MG63 (cell line): ENCODE results near the gene ACACB. TPM values are rescaled to one million over a fixed set of nuclear protein-coding genes. Genes with fewer than 3 reads are reported as not detected.

ENCODE experiments used
- DNase-seq: peaks from one replicate; pipeline ENCODE4 v3.0.0-alpha.2; 2020
- H3K27me3 ChIP-seq: fragments of 250-450 bp; sonication (Bioruptor Pico); 2 replicates; pipeline ENCODE4 v1.5.1; 2020; ENCODE audit warnings: mild to moderate bottlenecking, moderate library complexity
- H3K36me3 ChIP-seq: fragments of 250-450 bp; sonication (Bioruptor Pico); 2 replicates; pipeline ENCODE4 v1.5.1; 2020; ENCODE audit warnings: mild to moderate bottlenecking, moderate library complexity
- H3K4me3 ChIP-seq: fragments of 250-450 bp; sonication (Bioruptor Pico); 2 replicates; pipeline ENCODE4 v1.5.1; 2020; ENCODE audit warnings: mild to moderate bottlenecking, moderate library complexity
- H3K9me3 ChIP-seq: fragments of 250-450 bp; sonication (Bioruptor Pico); 2 replicates; pipeline ENCODE4 v1.5.1; 2020; ENCODE audit warnings: mild to moderate bottlenecking, moderate library complexity
- total RNA-seq: library from RNA; depleted of rRNA; stranded (reverse); fragments of >200 nt; shearing (Covaris generic); gene quantifications from 2 replicates; pipeline ENCODE4 v1.2.3, GENCODE V29; 2014; ENCODE audit warnings: low replicate concordance

ACACB gene
- total RNA-seq, 1 experiment from 2014 or later = 2.9 TPM

- Histone ChIP-seq H3K9me3 (no peaks in the 10 kb centered on the region), H3K27me3 (no peaks in the 10 kb centered on the region), H3K36me3 (no peaks in the 10 kb centered on the region), H3K4me3 (no peak overlapping the region)
- no peak for DNase-seq
Measured at GRCh38 chr12:109286252-109286651, 169.9 kb downstream of the ACACB start.

GRCh38 chr12:109286652-109287051 lies 170.3 kb downstream of the ACACB start:
- Histone ChIP-seq H3K36me3 (no peaks in the 10 kb centered on the region), H3K27me3 (no peaks in the 10 kb centered on the region), H3K9me3 (no peaks in the 10 kb centered on the region), H3K4me3 (no peak overlapping the region)
- no peak for DNase-seq

DNA sequence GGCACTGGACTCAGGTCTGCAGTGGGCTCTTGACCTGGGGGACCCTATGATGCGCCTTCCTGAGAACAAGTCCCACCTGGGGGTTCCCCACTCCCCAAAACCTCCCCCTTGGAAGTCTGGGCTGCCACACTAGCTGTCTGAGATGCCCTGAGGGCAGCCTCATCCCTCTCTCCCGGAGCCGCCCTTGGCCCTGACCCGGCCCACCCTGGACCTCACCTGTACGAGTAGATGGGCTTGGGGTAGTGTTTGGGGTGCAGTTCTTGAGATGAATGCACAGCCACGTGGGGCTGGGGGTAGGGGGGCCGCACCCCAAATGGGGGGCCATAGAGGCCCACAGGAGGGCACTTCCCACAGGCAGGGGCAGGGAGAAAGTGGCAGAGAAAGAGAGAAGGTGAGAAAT lies 170.8 kb downstream of the ACACB start:
- no peak for DNase-seq
- no peaks in the 10 kb centered on the region for H3K27me3 ChIP-seq
- no peak overlapping the region for H3K4me3 ChIP-seq
- H3K9me3 ChIP-seq = no peaks in the 10 kb centered on the region
- H3K36me3 ChIP-seq = no peaks in the 10 kb centered on the region

DNA sequence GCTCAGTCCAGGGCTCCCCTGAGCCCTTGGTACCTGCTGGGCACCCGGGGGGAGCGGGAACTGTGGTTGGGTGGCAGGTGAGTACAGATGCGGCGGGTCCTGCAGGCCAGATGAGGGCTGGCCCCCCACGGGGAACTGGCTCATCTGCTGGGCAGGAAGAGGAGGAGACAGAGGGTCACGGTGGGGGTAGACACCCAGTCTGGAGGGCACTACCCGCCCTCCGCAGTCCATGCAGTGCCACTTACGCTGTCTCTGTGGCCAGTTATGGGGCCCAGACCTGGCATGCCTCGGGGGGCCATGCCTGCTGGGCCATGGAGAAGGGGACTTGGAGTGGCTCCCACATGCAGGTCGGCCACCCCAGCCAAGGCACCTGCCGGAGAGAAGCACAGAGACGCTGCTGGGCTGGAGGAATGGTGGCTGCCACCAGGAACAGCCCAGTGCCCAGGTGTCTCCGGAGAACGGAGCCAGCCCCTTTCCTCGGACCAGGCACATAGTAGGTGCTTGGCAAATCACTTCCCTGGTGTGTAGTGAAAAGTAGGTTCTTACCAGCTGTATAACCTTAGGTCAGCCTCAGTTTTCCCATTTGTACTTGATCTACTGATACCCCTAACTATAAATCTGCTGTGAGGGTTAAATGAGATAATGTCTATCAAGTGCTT lies 171.6 kb downstream of the ACACB start:
- no peaks in the 10 kb centered on the region for H3K27me3 ChIP-seq
- no peak for DNase-seq
- no peaks in the 10 kb centered on the region for H3K36me3 ChIP-seq
- H3K4me3 ChIP-seq = no peak overlapping the region
- no peaks in the 10 kb centered on the region for H3K9me3 ChIP-seq

DNA sequence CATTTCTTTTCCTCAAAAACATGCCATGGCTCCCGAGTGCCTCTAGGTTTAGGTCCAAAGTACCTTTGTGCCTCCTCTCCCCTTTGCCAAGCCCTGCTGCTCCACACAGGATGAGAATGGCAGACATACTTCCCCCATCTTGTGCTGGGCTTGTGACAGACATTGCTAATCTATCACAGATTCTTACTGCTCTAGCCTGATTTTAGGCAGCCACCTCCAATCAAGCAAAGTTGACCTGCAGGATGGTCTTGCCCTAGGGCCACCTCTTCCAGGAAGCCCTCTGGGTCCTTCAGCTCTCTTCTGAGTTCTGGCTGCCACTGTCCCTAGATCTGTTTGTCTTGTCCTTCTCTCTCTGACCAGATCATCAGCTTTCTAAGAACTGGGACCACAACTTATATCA lies 172.2 kb downstream of the ACACB start:
- Histone ChIP-seq H3K4me3 (no peak overlapping the region), H3K9me3 (no peaks in the 10 kb centered on the region), H3K27me3 (no peaks in the 10 kb centered on the region), H3K36me3 (no peaks in the 10 kb centered on the region)
- DNase-seq = no peak

- DNase-seq = no peak
- Histone ChIP-seq H3K9me3 (no peaks in the 10 kb centered on the region), H3K4me3 (no peak overlapping the region), H3K27me3 (no peaks in the 10 kb centered on the region), H3K36me3 (no peaks in the 10 kb centered on the region)
Measured at GRCh38 chr12:109289004-109289403, 172.6 kb downstream of the ACACB start.

DNA sequence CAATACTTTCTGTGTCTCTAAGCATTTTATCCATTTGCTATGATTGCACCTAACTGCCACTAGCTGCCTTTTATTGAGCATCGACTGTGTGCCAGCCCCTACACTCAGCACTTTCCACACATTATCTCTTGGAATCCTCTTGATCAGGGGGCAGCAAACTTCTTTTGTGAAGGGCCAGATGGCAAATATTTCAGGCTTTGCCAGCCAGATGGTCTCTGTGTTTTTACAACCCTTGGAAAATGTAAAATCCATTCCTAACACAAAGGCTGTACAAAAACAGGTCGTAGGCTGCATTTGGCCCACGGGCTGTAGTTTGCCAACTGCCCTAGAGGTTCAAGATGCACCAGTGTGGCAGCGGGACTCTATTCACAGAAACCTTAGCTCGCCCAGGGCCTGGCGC lies 173.2 kb downstream of the ACACB start:
- no peak for DNase-seq
- Histone ChIP-seq H3K27me3 (no peaks in the 10 kb centered on the region), H3K36me3 (no peaks in the 10 kb centered on the region), H3K9me3 (no peaks in the 10 kb centered on the region), H3K4me3 (no peak overlapping the region)

- DNase-seq = no peak
- Histone ChIP-seq H3K4me3 (no peak overlapping the region), H3K27me3 (no peaks in the 10 kb centered on the region), H3K36me3 (no peaks in the 10 kb centered on the region), H3K9me3 (no peaks in the 10 kb centered on the region)
Measured at GRCh38 chr12:109290061-109290460, 173.7 kb downstream of the ACACB start.

GRCh38 chr12:109291117-109291516 lies 174.7 kb downstream of the ACACB start:
- Histone ChIP-seq H3K36me3 (no peaks in the 10 kb centered on the region), H3K9me3 (no peaks in the 10 kb centered on the region), H3K27me3 (no peaks in the 10 kb centered on the region), H3K4me3 (no peak overlapping the region)
- DNase-seq = no peak

DNA sequence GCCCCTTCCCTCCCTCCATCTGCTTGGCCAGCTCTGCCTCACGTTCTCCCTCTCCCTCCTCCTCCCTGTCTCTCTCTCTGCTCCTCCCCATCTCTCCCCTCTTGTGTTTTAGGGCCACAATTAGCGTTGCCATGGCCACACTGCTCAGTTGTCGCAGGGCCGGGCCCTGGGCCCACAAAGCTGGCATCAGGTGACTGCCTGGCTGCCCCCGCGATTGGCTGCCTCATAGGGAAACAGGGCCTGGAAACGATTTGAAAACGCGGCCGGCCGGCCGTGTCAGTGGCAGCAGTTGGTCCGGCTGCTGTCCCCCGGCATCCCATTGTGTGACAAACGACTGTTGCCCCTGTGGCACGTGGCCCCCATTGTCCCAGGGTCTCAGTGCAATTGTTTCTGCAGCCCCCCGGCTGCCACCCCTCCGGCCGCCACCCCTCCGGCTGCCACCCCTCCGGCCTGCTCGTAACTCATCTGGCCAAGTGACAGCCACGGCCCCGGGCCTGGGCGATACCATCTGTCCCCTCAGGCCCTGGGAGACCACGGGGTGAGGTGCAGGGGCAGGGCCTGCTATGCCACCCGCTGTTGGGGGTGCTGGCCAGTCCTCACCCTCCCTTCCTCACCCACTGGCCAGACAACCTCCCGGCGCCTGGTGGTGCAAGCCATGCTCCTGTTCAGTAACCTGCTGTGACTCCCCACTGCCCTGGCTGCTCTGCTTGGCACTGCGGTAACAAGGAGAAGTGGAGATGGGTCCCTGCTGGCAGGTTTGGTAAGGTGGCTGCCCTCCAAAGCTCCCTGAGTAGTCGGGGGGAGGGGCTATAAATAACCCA lies 175.3 kb downstream of the ACACB start:
- Histone ChIP-seq H3K27me3 (no peaks in the 10 kb centered on the region), H3K9me3 (no peaks in the 10 kb centered on the region), H3K36me3 (no peaks in the 10 kb centered on the region), H3K4me3 (no peak overlapping the region)
- no peak for DNase-seq

DNA sequence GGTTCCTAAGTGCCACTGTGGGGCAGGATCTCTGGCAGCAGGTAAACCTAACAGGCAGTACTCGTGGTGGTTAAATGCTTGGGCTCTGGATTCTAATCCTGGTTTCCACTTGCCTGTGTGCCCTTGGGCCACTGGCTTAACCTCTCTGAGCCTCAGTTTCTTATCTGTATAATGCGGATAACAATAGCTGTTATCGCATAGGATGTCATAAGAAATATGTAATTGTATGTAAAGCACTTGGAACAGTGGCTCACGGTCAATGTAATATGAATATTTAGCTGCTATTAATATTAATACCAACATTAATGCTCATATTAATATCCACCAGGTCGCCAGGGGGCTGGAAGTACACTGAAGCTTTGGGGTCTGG lies 175.9 kb downstream of the ACACB start:
- H3K27me3 ChIP-seq = no peaks in the 10 kb centered on the region
- no peaks in the 10 kb centered on the region for H3K9me3 ChIP-seq
- no peak for DNase-seq
- no peak overlapping the region for H3K4me3 ChIP-seq
- H3K36me3 ChIP-seq = no peaks in the 10 kb centered on the region

DNA sequence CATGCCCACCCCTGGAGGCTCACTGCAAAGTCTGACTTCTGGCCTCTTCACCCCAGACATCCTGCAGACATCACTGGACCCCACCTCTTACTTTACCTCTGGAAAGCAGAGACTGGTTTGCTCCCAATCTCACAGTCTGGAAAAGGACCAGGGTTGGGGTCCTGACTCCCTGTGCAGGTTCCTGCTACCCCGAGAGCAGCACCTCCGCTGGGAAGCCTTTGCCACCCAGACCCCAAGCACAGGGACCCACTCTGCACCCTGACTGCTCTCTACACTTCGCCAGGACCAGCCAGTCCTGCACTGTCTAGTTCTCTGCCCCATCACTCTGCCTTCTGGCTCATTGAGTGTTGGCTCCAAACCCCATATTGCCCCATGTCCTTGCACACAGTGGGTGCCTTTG lies 176.7 kb downstream of the ACACB start:
- no peaks in the 10 kb centered on the region for H3K9me3 ChIP-seq
- no peaks in the 10 kb centered on the region for H3K27me3 ChIP-seq
- no peak for DNase-seq
- H3K4me3 ChIP-seq = no peak overlapping the region
- H3K36me3 ChIP-seq = no peaks in the 10 kb centered on the region

GRCh38 chr12:109294286-109294796 lies 178.0 kb downstream of the ACACB start:
- no peak for DNase-seq
- no peak overlapping the region for H3K4me3 ChIP-seq
- H3K36me3 ChIP-seq = no peaks in the 10 kb centered on the region
- H3K9me3 ChIP-seq = no peaks in the 10 kb centered on the region
- no peaks in the 10 kb centered on the region for H3K27me3 ChIP-seq

- DNase-seq = no peak
- H3K27me3 ChIP-seq = no peaks in the 10 kb centered on the region
- no peak overlapping the region for H3K4me3 ChIP-seq
- H3K36me3 ChIP-seq = no peaks in the 10 kb centered on the region
- H3K9me3 ChIP-seq = no peaks in the 10 kb centered on the region
Measured at GRCh38 chr12:109295764-109296425, 179.5 kb downstream of the ACACB start.

DNA sequence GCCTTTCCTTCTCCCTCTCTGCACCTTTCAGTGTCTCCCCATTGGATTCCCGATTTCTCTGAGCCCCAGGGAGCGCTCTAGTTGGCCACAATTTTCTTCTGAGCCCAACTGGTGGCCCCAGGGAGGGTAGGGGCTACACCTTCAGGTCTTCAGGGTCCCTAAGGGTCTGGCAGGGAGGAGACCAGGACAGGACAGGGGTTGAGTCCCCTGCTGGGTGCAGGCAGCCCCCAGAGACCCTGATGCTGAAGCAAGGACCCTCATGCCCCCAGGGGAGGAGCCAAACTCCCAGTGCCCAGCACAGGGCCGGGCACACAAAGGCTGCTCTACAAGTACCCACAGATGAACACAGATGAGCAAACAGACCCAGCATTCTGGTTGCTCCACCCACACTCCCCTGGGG lies 180.0 kb downstream of the ACACB start:
- no peaks in the 10 kb centered on the region for H3K36me3 ChIP-seq
- H3K4me3 ChIP-seq = no peak overlapping the region
- no peaks in the 10 kb centered on the region for H3K9me3 ChIP-seq
- no peak for DNase-seq
- H3K27me3 ChIP-seq = no peaks in the 10 kb centered on the region

DNA sequence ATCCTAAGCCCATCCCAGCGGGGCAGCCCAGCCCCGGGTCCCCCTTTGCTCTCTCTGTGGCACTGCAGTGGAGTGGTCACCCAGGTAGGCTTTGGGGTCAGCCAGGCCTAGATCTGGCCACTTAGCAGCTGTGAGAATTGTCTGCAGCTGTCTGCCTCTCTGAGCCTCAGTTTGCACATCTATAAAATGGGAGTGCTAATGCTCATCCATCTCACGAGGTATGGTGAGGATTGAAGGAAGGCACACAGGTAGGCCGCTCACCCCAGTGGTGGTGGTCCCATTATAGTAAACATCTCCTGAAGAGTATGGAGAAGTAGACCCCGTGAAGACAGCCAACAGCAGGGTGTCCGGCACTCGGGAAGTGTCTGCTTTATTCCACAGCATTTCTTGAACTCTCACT lies 183.5 kb downstream of the ACACB start:
- Histone ChIP-seq H3K36me3 (no peaks in the 10 kb centered on the region), H3K27me3 (peaks cover 8% of the 10 kb centered on the region; the same call in 1 of the 2 replicates), H3K4me3 (no peak overlapping the region), H3K9me3 (no peaks in the 10 kb centered on the region)
- no peak for DNase-seq

DNA sequence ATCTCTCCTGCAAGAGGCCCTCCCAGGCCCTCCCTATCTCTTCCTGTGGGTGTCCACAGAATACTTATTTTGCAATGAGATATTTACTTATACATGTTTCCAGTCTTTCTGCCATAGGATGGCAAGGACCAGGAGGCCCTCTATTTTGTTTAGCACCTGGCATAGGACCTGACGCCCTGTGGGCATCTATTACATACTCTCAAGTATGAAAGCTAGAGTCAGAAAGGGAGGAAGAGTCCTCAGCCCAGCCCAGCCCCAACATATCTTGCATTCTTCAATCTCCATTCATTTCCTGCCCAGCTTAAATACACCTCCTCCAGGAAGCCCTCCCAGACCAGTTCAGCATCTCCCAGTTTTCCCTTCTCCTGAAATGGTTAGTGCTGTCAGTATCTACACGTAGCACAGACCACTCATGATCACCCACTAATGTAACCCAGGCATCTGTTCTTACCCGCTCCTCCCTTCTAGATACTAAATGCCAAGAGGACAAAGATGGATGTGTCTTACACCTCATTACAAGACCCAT lies 185.3 kb downstream of the ACACB start:
- peaks cover 8% of the 10 kb centered on the region; the same call in 1 of the 2 replicates for H3K27me3 ChIP-seq
- no peaks in the 10 kb centered on the region for H3K9me3 ChIP-seq
- no peak overlapping the region for H3K4me3 ChIP-seq
- H3K36me3 ChIP-seq = no peaks in the 10 kb centered on the region
- no peak for DNase-seq
